H1 (cell line): Measurements from ENCODE around the gene CHST1. TPM values are rescaled to one million over a fixed set of nuclear protein-coding genes. Genes with fewer than 3 reads are reported as not detected.

Experiments
- CTCF ChIA-PET: fragments of 300-600 bp; sonication (Branson Sonifier 250); formaldehyde crosslinking; loops from one replicate; lab custom pipeline; 2021; ENCODE audit not compliant: partially characterized antibody; lab: Charles Lee
- POLR2A ChIA-PET: fragments of 300-600 bp; sonication (Branson Sonifier 250); formaldehyde crosslinking; loops from one replicate; lab custom pipeline; 2021; ENCODE audit warnings: inconsistent platforms; ENCODE audit not compliant: partially characterized antibody; lab: Charles Lee
- DNase-seq, 2 experiments: peaks; one replicate each; pipeline versions ENCODE4 v3.0.0 to v3.0.0-alpha.2; 2010 to 2022; ENCODE audit warnings: low spot score in 2 of 2, low read depth in 1 of 2, mixed read lengths in 1 of 2
- FAIRE-seq: peaks from 2 replicates; lab custom pipeline; 2011; peaks lifted over from hg19 to GRCh38; lab: Jason Lieb, UNC
- H2AFZ ChIP-seq: 2 replicates; pipeline ENCODE4 v1.8.1; 2012; ENCODE audit warnings: low read length, inconsistent platforms
- H2AK5ac ChIP-seq: 2 replicates; pipeline ENCODE4 v1.6.1; 2013; ENCODE audit warnings: low read depth, low read length
- H2BK120ac ChIP-seq: replicated peaks from 2 replicates; pipeline ENCODE3; 2013; ENCODE audit warnings: low read depth, low read length, inconsistent platforms
- H2BK12ac ChIP-seq: 2 replicates; pipeline ENCODE4 v1.6.1; 2013; ENCODE audit warnings: low read depth, low read length
- H2BK15ac ChIP-seq: 2 replicates; pipeline ENCODE4 v1.6.1; 2013; ENCODE audit warnings: low read length
- H2BK20ac ChIP-seq: 2 replicates; pipeline ENCODE4 v1.6.1; 2013; ENCODE audit warnings: low read length
- H2BK5ac ChIP-seq: 2 replicates; pipeline ENCODE4 v1.6.1; 2013; ENCODE audit warnings: low read depth, low read length
- H3K14ac ChIP-seq: 2 replicates; pipeline ENCODE4 v1.6.1; 2013; ENCODE audit warnings: inconsistent platforms; ENCODE audit not compliant: insufficient read length
- H3K18ac ChIP-seq: 2 replicates; pipeline ENCODE4 v1.6.1; 2013; ENCODE audit warnings: low read length; ENCODE audit errors: extremely low read depth
- H3K23ac ChIP-seq: 2 replicates; pipeline ENCODE4 v1.6.1; 2013; ENCODE audit warnings: inconsistent platforms; ENCODE audit not compliant: insufficient read length
- H3K23me2 ChIP-seq: 2 replicates; pipeline ENCODE4 v1.6.1; 2013; ENCODE audit warnings: low read depth, low read length
- H3K27ac ChIP-seq: 2 replicates; pipeline ENCODE4 v1.6.1; 2011; ENCODE audit warnings: low read depth, low read length, inconsistent platforms
- H3K27me3 ChIP-seq, 4 experiments: replicated peaks in 1 of 4; 1 replicate in 1 of 4; 2 replicates in 3 of 4; pipeline versions ENCODE4 v1.6.1 to v1.8.1; 2011 to 2013; ENCODE audit warnings: low read length in 3 of 4, mild to moderate bottlenecking in 3 of 4, inconsistent platforms in 2 of 4, mixed read lengths in 2 of 4, moderate library complexity in 1 of 4; ENCODE audit not compliant: control insufficient read depth in 3 of 4, insufficient read depth in 3 of 4; ENCODE audit errors: extremely low read depth in 1 of 4
- H3K36me3 ChIP-seq, 4 experiments: 2 replicates each; pipeline versions ENCODE4 v1.6.1 to v1.8.1; 2011 to 2013; ENCODE audit warnings: mild to moderate bottlenecking in 4 of 4, low read length in 3 of 4, moderate library complexity in 2 of 4, control low read depth in 1 of 4, inconsistent platforms in 1 of 4; ENCODE audit not compliant: insufficient read depth in 4 of 4, control insufficient read depth in 2 of 4
- H3K4ac ChIP-seq: replicated peaks from 2 replicates; pipeline ENCODE3; 2013; ENCODE audit warnings: low read length, low read depth, mixed read lengths, inconsistent platforms; ENCODE audit not compliant: insufficient read length
- H3K4me1 ChIP-seq, 4 experiments: replicated peaks in 1 of 4; 1 replicate in 1 of 4; 2 replicates in 3 of 4; pipeline versions ENCODE4 v1.6.1 to v1.8.1; 2011 to 2013; ENCODE audit warnings: low read length in 3 of 4, inconsistent platforms in 2 of 4, mixed read lengths in 1 of 4; ENCODE audit not compliant: insufficient read depth in 4 of 4, control insufficient read depth in 3 of 4
- H3K4me2 ChIP-seq, 2 experiments: 2 replicates each; pipeline versions ENCODE4 v1.6.1 to v1.8.1; 2011 to 2013; ENCODE audit warnings: low read depth in 2 of 2, low read length in 2 of 2, control low read depth in 1 of 2, inconsistent platforms in 1 of 2, mild to moderate bottlenecking in 1 of 2; ENCODE audit not compliant: insufficient read depth in 1 of 2
- H3K4me3 ChIP-seq, 4 experiments: fragments of 200-600, 300-600 bp in 1 of 4; sonication (generic), shearing (Covaris generic), sonication (Bioruptor Twin) in 1 of 4; 2 replicates each; pipeline versions ENCODE4 v1.5.1 to v1.8.1; 2011 to 2016; ENCODE audit warnings: low read length in 4 of 4, low read depth in 3 of 4, control low read depth in 2 of 4, inconsistent platforms in 2 of 4, mild to moderate bottlenecking in 2 of 4, mixed read lengths in 1 of 4, moderate library complexity in 1 of 4; ENCODE audit not compliant: insufficient read depth in 2 of 4; ENCODE audit errors: extremely low read depth in 1 of 4
- H3K56ac ChIP-seq: replicated peaks from 2 replicates; pipeline ENCODE3; 2013; ENCODE audit warnings: low read depth, mild to moderate bottlenecking, mixed read lengths, low read length, inconsistent platforms; ENCODE audit not compliant: insufficient read length
- H3K79me1 ChIP-seq: 2 replicates; pipeline ENCODE4 v1.6.1; 2013; ENCODE audit warnings: low read depth, low read length, control low read depth
- H3K79me2 ChIP-seq, 2 experiments: 2 replicates each; pipeline versions ENCODE4 v1.6.1 to v1.8.1; 2012 to 2013; ENCODE audit warnings: low read length in 2 of 2, mild to moderate bottlenecking in 2 of 2, inconsistent platforms in 1 of 2; ENCODE audit not compliant: insufficient read depth in 2 of 2, control insufficient read depth in 1 of 2
- H3K9ac ChIP-seq, 4 experiments: replicated peaks in 1 of 4; 1 replicate in 1 of 4; 2 replicates in 3 of 4; pipeline versions ENCODE4 v1.6.1 to v1.8.1; 2011 to 2013; ENCODE audit warnings: low read depth in 3 of 4, low read length in 3 of 4, control low read depth in 2 of 4, mild to moderate bottlenecking in 2 of 4, moderate library complexity in 2 of 4, inconsistent platforms in 1 of 4; ENCODE audit errors: extremely low read depth in 1 of 4
- H3K9me3 ChIP-seq, 2 experiments: 2 replicates each; pipeline versions ENCODE4 v1.6.1 to v1.8.1; 2012 to 2013; ENCODE audit warnings: mild to moderate bottlenecking in 2 of 2, moderate library complexity in 2 of 2, control low read depth in 1 of 2, inconsistent platforms in 1 of 2, low read depth in 1 of 2, low read length in 1 of 2, mixed read lengths in 1 of 2; ENCODE audit not compliant: insufficient read depth in 2 of 2
- H4K20me1 ChIP-seq, 2 experiments: replicated peaks in 1 of 2; 2 replicates each; pipeline versions ENCODE3 to v1.8.1; 2011 to 2013; ENCODE audit warnings: inconsistent platforms in 2 of 2, low read length in 2 of 2, mild to moderate bottlenecking in 1 of 2; ENCODE audit not compliant: insufficient read depth in 2 of 2, control insufficient read depth in 1 of 2
- H4K5ac ChIP-seq: 2 replicates; pipeline ENCODE4 v1.6.1; 2013; ENCODE audit warnings: low read length, low read depth, mixed read lengths, inconsistent platforms; ENCODE audit not compliant: insufficient read length
- H4K8ac ChIP-seq: 2 replicates; pipeline ENCODE4 v1.8.0; 2013; ENCODE audit warnings: mild to moderate bottlenecking, moderate library complexity, low read length, inconsistent platforms; ENCODE audit not compliant: insufficient read depth; ENCODE audit errors: extremely low read depth
- H4K91ac ChIP-seq: replicated peaks from 2 replicates; pipeline ENCODE3; 2013; ENCODE audit warnings: low read length, mixed read lengths, inconsistent platforms; ENCODE audit not compliant: insufficient read length
- RFX5 ChIP-seq: IDR thresholded peaks from 2 replicates; pipeline ENCODE4 v1.6.1; 2011; ENCODE audit warnings: low read depth, low read length, improper control_type of control experiment, borderline replicate concordance
- RXRA ChIP-seq: IDR thresholded peaks from 2 replicates; pipeline ENCODE4 v1.6.1; 2011; ENCODE audit warnings: low read depth, mild to moderate bottlenecking, low read length, moderate library complexity; ENCODE audit not compliant: insufficient read depth
- SIRT6 ChIP-seq: IDR thresholded peaks from one replicate; pipeline ENCODE4 v1.7.1; 2012; ENCODE audit warnings: low read length, inconsistent platforms
- WGBS, 2 experiments: shearing (Covaris generic) in 1 of 2; methylation state at CpG; one replicate each; pipeline versions ENCODE4 v1.1.6 to v1.1.7; 2013 to 2015; ENCODE audit warnings: low lambda C conversion rate in 2 of 2, mixed read lengths in 2 of 2, inconsistent platforms in 1 of 2, low coverage in 1 of 2, missing lambda C conversion rate in 1 of 2; ENCODE audit not compliant: insufficient replicate concordance in 2 of 2, insufficient coverage in 1 of 2, insufficient read length in 1 of 2; ENCODE audit errors: extremely low coverage in 1 of 2, missing lambda C conversion rate in 1 of 2; 5-methylcytosine and 5-hydroxymethylcytosine counted together
- polyA plus RNA-seq, 7 experiments: library from polyadenylated mRNA; depleted of rRNA in 3 of 7; stranded (reverse) in 5 of 7; unstranded in 2 of 7; fragments of >200 nt in 5 of 7; fragments of 200-250 nt in 2 of 7; gene quantifications; 1 replicate in 5 of 7; 2 replicates in 1 of 7; 4 replicates in 1 of 7; pipeline versions ENCODE4 v1.2.1 to v1.2.3, GENCODE V29; 2011 to 2013; ENCODE audit warnings: missing spikeins in 2 of 7, mixed read lengths in 2 of 7
- total RNA-seq: library from RNA; stranded (reverse); fragmentation: NEBNext Ultra II Directional; extraction: Animal tissue kit (Norgen Biotek cat#: 25700); gene quantifications from 2 replicates; pipeline ENCODE4 v1.2.1, GENCODE V29; 2021

CHST1 gene
- total and polyA plus RNA-seq, 2 of the 8 experiments (the other 6 are each of a cell fraction or from before 2014, with no cell fraction given): 1.6 to 3.8 TPM

GRCh38 chr11:45599161-45599943 is 66.1 kb downstream of the CHST1 start:
- DNase-seq: no peak
- FAIRE-seq: no peak
- Histone ChIP-seq H3K79me2 (no peaks in the 10 kb centered on the region), H3K79me1 (no peaks in the 10 kb centered on the region), H3K23me2 (no peaks in the 10 kb centered on the region), H3K4me3 (no peak overlapping the region), H3K56ac (no peak overlapping the region), H2BK20ac (no peak overlapping the region), H3K23ac (no peak overlapping the region), H3K9ac (no peak overlapping the region), H3K4ac (no peak overlapping the region), H4K91ac (no peak overlapping the region), H2BK5ac (no peak overlapping the region), H2BK120ac (no peak overlapping the region), H3K18ac (no peak overlapping the region), H2AFZ (0 out of 2 replicates have a peak overlapping the region, but pooled peaks have one; percentile 9), H3K4me1 (peaks cover 0 to 2% (median 1%) of the 10 kb centered on the region in 4 experiments; a peak in 3 of 7 replicates), H3K14ac (no peak overlapping the region), H4K20me1 (no peaks in the 10 kb centered on the region), H4K5ac (no peak overlapping the region), H3K9me3 (no peaks in the 10 kb centered on the region), H3K36me3 (no peaks in the 10 kb centered on the region), H2BK15ac (no peak overlapping the region), H4K8ac (no peak overlapping the region), H3K27ac (no peak overlapping the region), H2AK5ac (no peak overlapping the region), H3K27me3 (no peaks in the 10 kb centered on the region), H3K4me2 (no peak overlapping the region), H2BK12ac (no peak overlapping the region)
- ChIA-PET CTCF (interaction anchor here (1.0 to 1.5 kb wide), 2 partner anchors 56 to 115 kb away, joined by 4 to 5 read pairs; no protein-coding TSS in a partner anchor), POLR2A (no interaction called here)
- TF ChIP-seq RXRA: no peak
- TF ChIP-seq SIRT6: no peak
- TF ChIP-seq RFX5: no peak
- 85% methylated on average over 11 of the region's 11 CpGs; no CpG with 5 or more reads in 1 of the 2 experiments for WGBS, 2 experiments
